Astrocyte (in vitro differentiated cells and primary cell): ENCODE measurements around the gene CHD3.

ENCODE experiments used
- EZH2 ChIP-seq: IDR thresholded peaks from 2 replicates; pipeline ENCODE4 v1.6.1; 2012; ENCODE audit warnings: mild to moderate bottlenecking, low read length, inconsistent platforms; ENCODE audit not compliant: insufficient read depth
- TF ChIP-seq, protein P1 (sequence below): IDR thresholded peaks from 2 replicates; pipeline ENCODE4 v1.5.1; 2011; ENCODE audit warnings: low read depth, mild to moderate bottlenecking, inconsistent platforms, low read length, moderate library complexity; ENCODE audit not compliant: insufficient read depth

DNA sequence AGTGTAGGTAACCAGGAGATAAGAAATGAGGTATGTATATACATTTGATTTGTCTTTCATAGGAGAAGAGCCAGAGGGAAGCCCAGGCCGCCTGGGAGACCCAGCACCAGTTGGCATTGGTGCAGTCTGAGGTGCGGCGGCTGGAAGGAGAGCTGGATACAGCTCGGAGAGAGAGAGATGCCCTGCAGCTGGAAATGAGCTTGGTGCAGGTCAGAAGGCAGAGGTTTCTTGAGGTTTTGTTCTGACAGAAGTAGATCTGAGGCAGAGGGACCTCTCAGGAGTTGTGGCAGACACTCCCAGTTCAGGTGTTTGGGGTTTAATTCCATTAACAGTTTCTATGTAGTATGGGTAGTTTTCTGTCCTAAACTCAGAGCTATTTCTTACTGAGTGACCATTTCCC lies 51.4 kb downstream of the CHD3 start:
- TF ChIP-seq, protein P1, sequence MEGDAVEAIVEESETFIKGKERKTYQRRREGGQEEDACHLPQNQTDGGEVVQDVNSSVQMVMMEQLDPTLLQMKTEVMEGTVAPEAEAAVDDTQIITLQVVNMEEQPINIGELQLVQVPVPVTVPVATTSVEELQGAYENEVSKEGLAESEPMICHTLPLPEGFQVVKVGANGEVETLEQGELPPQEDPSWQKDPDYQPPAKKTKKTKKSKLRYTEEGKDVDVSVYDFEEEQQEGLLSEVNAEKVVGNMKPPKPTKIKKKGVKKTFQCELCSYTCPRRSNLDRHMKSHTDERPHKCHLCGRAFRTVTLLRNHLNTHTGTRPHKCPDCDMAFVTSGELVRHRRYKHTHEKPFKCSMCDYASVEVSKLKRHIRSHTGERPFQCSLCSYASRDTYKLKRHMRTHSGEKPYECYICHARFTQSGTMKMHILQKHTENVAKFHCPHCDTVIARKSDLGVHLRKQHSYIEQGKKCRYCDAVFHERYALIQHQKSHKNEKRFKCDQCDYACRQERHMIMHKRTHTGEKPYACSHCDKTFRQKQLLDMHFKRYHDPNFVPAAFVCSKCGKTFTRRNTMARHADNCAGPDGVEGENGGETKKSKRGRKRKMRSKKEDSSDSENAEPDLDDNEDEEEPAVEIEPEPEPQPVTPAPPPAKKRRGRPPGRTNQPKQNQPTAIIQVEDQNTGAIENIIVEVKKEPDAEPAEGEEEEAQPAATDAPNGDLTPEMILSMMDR = no peak
- TF ChIP-seq EZH2 = no peak
